HCT116 (cell line): Measurements from ENCODE around the gene KCTD1. TPM values are rescaled to one million over a fixed set of nuclear protein-coding genes. Genes with fewer than 3 reads are reported as not detected.

Experiments used
- ATAC-seq: fragments of 200-7000 bp; cut with Tn5 transposase; 2 replicates; pipeline ENCODE4 v1.9.1; 2020; ENCODE audit warnings: mild to moderate bottlenecking, moderate library complexity
- BruUV-seq: library from RNA; stranded (reverse); fragments of 400-500 nt; replicated peaks from 2 replicates; lab custom pipeline; 2021; lab: Mats Ljungman, UMichigan
- CTCF ChIA-PET: fragments of 300-600 bp; sonication (Branson Sonifier 250); formaldehyde crosslinking; loops from one replicate; lab custom pipeline; 2021; ENCODE audit warnings: antibody characterized with exemption; lab: Charles Lee
- POLR2A ChIA-PET: fragments of 300-600, 350-600 bp; sonication (Branson Sonifier 250); formaldehyde crosslinking; loops from one replicate; lab custom pipeline; 2021; ENCODE audit warnings: antibody characterized with exemption; lab: Charles Lee
- RAD21 ChIA-PET, 2 experiments: fragments of 300-600 bp; sonication (Branson Sonifier 250); formaldehyde crosslinking; loops; one replicate each; lab custom pipeline; 2023; ENCODE audit warnings: low total read pairs in 2 of 2; ENCODE audit not compliant: uncharacterized antibody in 2 of 2, unreplicated experiment in 2 of 2, low non-redundant PET in 1 of 2; lab: Charles Lee
- DNase-seq: peaks from one replicate; pipeline ENCODE4 v3.0.0-alpha.2; 2010; ENCODE audit warnings: low read depth, low spot score
- H2AFZ ChIP-seq: fragments of 200-600 bp; shearing (Covaris generic), sonication (generic); 2 replicates; pipeline ENCODE4 v1.6.1; 2017; ENCODE audit warnings: low read depth, mixed run types, mixed read lengths, antibody characterized with exemption, low read length; ENCODE audit not compliant: poor library complexity, severe bottlenecking
- H3K27ac ChIP-seq: 2 replicates; pipeline ENCODE4 v1.5.1; 2012; ENCODE audit warnings: low read depth, low read length
- H3K27me3 ChIP-seq: fragments of 200-600 bp; sonication (generic); 2 replicates; pipeline ENCODE4 v1.6.1; 2016; ENCODE audit warnings: mixed run types, low read length, mixed read lengths; ENCODE audit not compliant: insufficient read depth
- H3K36me3 ChIP-seq, 2 experiments: fragments of 200-500 bp in 1 of 2; fragments of 200-600 bp in 1 of 2; sonication (Bioruptor generic) in 1 of 2; sonication (generic) in 1 of 2; 2 replicates each; pipeline versions ENCODE4 v1.5.1 to v1.6.1; 2014 to 2016; ENCODE audit warnings: low read length in 2 of 2, inconsistent platforms in 1 of 2, mixed read lengths in 1 of 2, mixed run types in 1 of 2; ENCODE audit not compliant: insufficient read depth in 2 of 2, control insufficient read depth in 1 of 2
- H3K4me1 ChIP-seq, 2 experiments: fragments of 200-600 bp in 1 of 2; sonication (generic) in 1 of 2; 2 replicates each; pipeline versions ENCODE4 v1.5.1 to v1.6.1; 2012 to 2017; ENCODE audit warnings: low read length in 2 of 2, inconsistent platforms in 1 of 2, mild to moderate bottlenecking in 1 of 2, mixed read lengths in 1 of 2, mixed run types in 1 of 2, moderate library complexity in 1 of 2; ENCODE audit not compliant: insufficient read depth in 2 of 2, control insufficient read depth in 1 of 2
- H3K4me2 ChIP-seq: fragments of 200-600 bp; sonication (generic); 2 replicates; pipeline ENCODE4 v1.6.1; 2017; ENCODE audit warnings: mixed run types, low read length, mixed read lengths
- H3K4me3 ChIP-seq, 2 experiments: fragments of 200-600 bp in 1 of 2; sonication (generic) in 1 of 2; replicated peaks in 1 of 2; 2 replicates each; pipeline ENCODE4 v1.5.1; 2011 to 2016; ENCODE audit warnings: low read length in 2 of 2, control low read depth in 1 of 2, low read depth in 1 of 2, mild to moderate bottlenecking in 1 of 2, mixed read lengths in 1 of 2, mixed run types in 1 of 2
- H3K79me2 ChIP-seq: fragments of 200-600 bp; sonication (generic); 2 replicates; pipeline ENCODE4 v1.6.1; 2017; ENCODE audit warnings: mild to moderate bottlenecking, mixed run types, low read length, moderate library complexity, mixed read lengths; ENCODE audit not compliant: insufficient read depth
- H3K9ac ChIP-seq: fragments of 200-600 bp; sonication (generic); 2 replicates; pipeline ENCODE4 v1.6.1; 2016; ENCODE audit warnings: low read length, mixed read lengths
- H3K9me2 ChIP-seq: fragments of 200-600 bp; sonication (generic), shearing (Covaris generic); 2 replicates; pipeline ENCODE4 v1.6.1; 2017; ENCODE audit warnings: mixed run types, mild to moderate bottlenecking, moderate library complexity; ENCODE audit not compliant: insufficient read depth
- H3K9me3 ChIP-seq, 2 experiments: fragments of 200-500 bp in 1 of 2; fragments of 200-600 bp in 1 of 2; sonication (Bioruptor generic) in 1 of 2; sonication (generic) in 1 of 2; 2 replicates each; pipeline ENCODE4 v1.6.1; 2014 to 2017; ENCODE audit warnings: low read length in 2 of 2, mixed read lengths in 2 of 2, inconsistent platforms in 1 of 2, low read depth in 1 of 2, mild to moderate bottlenecking in 1 of 2, mixed run types in 1 of 2, moderate library complexity in 1 of 2; ENCODE audit not compliant: control insufficient read depth in 1 of 2, insufficient read depth in 1 of 2
- H4K20me1 ChIP-seq: fragments of 200-600 bp; sonication (generic), shearing (Covaris generic); 2 replicates; pipeline ENCODE4 v1.6.1; 2017; ENCODE audit warnings: mixed run types, mild to moderate bottlenecking, moderate library complexity; ENCODE audit not compliant: insufficient read depth
- CBX3 ChIP-seq: IDR thresholded peaks from 2 replicates; pipeline ENCODE4 v1.6.1; 2012; ENCODE audit warnings: low read depth
- ELF1 ChIP-seq: IDR thresholded peaks from 2 replicates; pipeline ENCODE4 v1.6.1; 2012; ENCODE audit warnings: low read depth, borderline replicate concordance
- EZH2 ChIP-seq: fragments of 200-600 bp; sonication (generic); IDR thresholded peaks from 2 replicates; pipeline ENCODE4 v1.6.1; 2017; ENCODE audit warnings: antibody characterized with exemption, mixed run types
- POLR2AphosphoS5 ChIP-seq: IDR thresholded peaks from 2 replicates; pipeline ENCODE4 v1.6.1; 2011; ENCODE audit warnings: mild to moderate bottlenecking, low read depth, low read length, moderate library complexity
- RAD21 ChIP-seq: IDR thresholded peaks from 2 replicates; pipeline ENCODE4 v1.6.1; 2012; ENCODE audit warnings: low read depth, mild to moderate bottlenecking
- REST ChIP-seq: IDR thresholded peaks from 2 replicates; pipeline ENCODE4 v1.6.1; 2012; ENCODE audit warnings: low read depth
- SP1 ChIP-seq: IDR thresholded peaks from 2 replicates; pipeline ENCODE4 v1.6.1; 2012; ENCODE audit warnings: low read depth
- SRF ChIP-seq: IDR thresholded peaks from 2 replicates; pipeline ENCODE4 v1.6.1; 2012; ENCODE audit warnings: low read depth
- YY1 ChIP-seq: IDR thresholded peaks from 2 replicates; pipeline ENCODE4 v1.6.1; 2011; ENCODE audit warnings: low read length, low read depth, moderate library complexity, mild to moderate bottlenecking; ENCODE audit not compliant: insufficient replicate concordance; ENCODE audit errors: extremely low read depth
- ZNF274 ChIP-seq: fragments of 200-500 bp; sonication (Bioruptor generic); IDR thresholded peaks from 2 replicates; pipeline ENCODE4 v1.6.1; 2014; ENCODE audit warnings: mild to moderate bottlenecking, low read depth, low read length, inconsistent platforms
- intact Hi-C: fragments of 100-400 bp; cut with micrococcal nuclease; formaldehyde crosslinking; loops from 2 replicates; pipeline ENCODE4 v1.10.0; 2022
- total RNA-seq: library from RNA; stranded (reverse); gene quantifications from one replicate; pipeline ENCODE4 v1.2.1, GENCODE V29; 2021; ENCODE audit not compliant: unreplicated experiment
- TF ChIP-seq, protein P1 (sequence below): IDR thresholded peaks from 2 replicates; pipeline ENCODE4 v1.6.1; 2012
- TF ChIP-seq, protein P2 (sequence below): IDR thresholded peaks from 2 replicates; pipeline ENCODE4 v1.6.1; 2011; ENCODE audit warnings: mild to moderate bottlenecking, low read length, moderate library complexity; ENCODE audit not compliant: insufficient replicate concordance; ENCODE audit errors: extremely low read depth

The KCTD1 gene
- total RNA-seq, 1 experiment from 2014 or later = 16.8 TPM

- ChIA-PET POLR2A (no interaction called here), RAD21 (no interaction called here), CTCF (no interaction called here)
- Histone ChIP-seq H3K9me3 (no peaks in the 10 kb centered on the region), H2AFZ (no peak overlapping the region), H3K9ac (no peak overlapping the region), H3K79me2 (peaks cover 46% of the 10 kb centered on the region), H3K4me1 (peaks cover 8 to 22% of the 10 kb centered on the region in 2 experiments; a peak in 3 of 4 replicates), H4K20me1 (no peaks in the 10 kb centered on the region), H3K36me3 (no peaks in the 10 kb centered on the region), H3K9me2 (no peaks in the 10 kb centered on the region), H3K4me2 (no peak overlapping the region), H3K27ac (no peak overlapping the region), H3K4me3 (no peak overlapping the region), H3K27me3 (no peaks in the 10 kb centered on the region)
- intact Hi-C loops = loop anchor here (5.0 kb wide), 2 partner anchors 63 to 118 kb away; no protein-coding TSS in a partner anchor
- no TSS peak for BruUV-seq
- DNase-seq (no peak), ATAC-seq (no peak)
- TF ChIP-seq SP1 (no peak), ZNF274 (no peak), SRF (no peak)
- TF ChIP-seq, protein P1, sequence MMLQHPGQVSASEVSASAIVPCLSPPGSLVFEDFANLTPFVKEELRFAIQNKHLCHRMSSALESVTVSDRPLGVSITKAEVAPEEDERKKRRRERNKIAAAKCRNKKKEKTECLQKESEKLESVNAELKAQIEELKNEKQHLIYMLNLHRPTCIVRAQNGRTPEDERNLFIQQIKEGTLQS = no peak
Measured at GRCh38 chr18:26545335-26546123, 2.8 kb downstream of the KCTD1 start.

GRCh38 chr18:26544451-26544850 is 3.9 kb downstream of the KCTD1 start:
- peaks cover 2 to 21% of the 10 kb centered on the region in 2 experiments; a peak in 2 of 4 replicates for H3K4me1 ChIP-seq
- intact Hi-C loops = no loop called here
- ChIA-PET RAD21 (no interaction called here), POLR2A (no interaction called here), CTCF (no interaction called here)
- no peak overlapping the region for H3K4me2 ChIP-seq
- no peak overlapping the region for H2AFZ ChIP-seq
- H3K9me3 ChIP-seq = no peaks in the 10 kb centered on the region
- no peak overlapping the region for H3K27ac ChIP-seq
- no peaks in the 10 kb centered on the region for H3K27me3 ChIP-seq
- no TSS peak for BruUV-seq
- H3K9me2 ChIP-seq = no peaks in the 10 kb centered on the region
- no peak overlapping the region for H3K9ac ChIP-seq
- no peaks in the 10 kb centered on the region for H4K20me1 ChIP-seq
- DNase-seq = no peak
- H3K4me3 ChIP-seq = no peak overlapping the region
- no peaks in the 10 kb centered on the region for H3K36me3 ChIP-seq
- H3K79me2 ChIP-seq = peaks cover 46% of the 10 kb centered on the region
- no peak for ATAC-seq
- TF ChIP-seq SP1 (no peak), ELF1 (no peak), EZH2 (no peak), POLR2AphosphoS5 (no peak), RAD21 (no peak), REST (no peak), CBX3 (no peak), YY1 (no peak)
- TF ChIP-seq, protein P2, sequence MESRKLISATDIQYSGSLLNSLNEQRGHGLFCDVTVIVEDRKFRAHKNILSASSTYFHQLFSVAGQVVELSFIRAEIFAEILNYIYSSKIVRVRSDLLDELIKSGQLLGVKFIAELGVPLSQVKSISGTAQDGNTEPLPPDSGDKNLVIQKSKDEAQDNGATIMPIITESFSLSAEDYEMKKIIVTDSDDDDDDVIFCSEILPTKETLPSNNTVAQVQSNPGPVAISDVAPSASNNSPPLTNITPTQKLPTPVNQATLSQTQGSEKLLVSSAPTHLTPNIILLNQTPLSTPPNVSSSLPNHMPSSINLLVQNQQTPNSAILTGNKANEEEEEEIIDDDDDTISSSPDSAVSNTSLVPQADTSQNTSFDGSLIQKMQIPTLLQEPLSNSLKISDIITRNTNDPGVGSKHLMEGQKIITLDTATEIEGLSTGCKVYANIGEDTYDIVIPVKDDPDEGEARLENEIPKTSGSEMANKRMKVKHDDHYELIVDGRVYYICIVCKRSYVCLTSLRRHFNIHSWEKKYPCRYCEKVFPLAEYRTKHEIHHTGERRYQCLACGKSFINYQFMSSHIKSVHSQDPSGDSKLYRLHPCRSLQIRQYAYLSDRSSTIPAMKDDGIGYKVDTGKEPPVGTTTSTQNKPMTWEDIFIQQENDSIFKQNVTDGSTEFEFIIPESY = no peak
